GM12874 (cell line): ENCODE data around the gene ITPKC.

ENCODE experiments used
- TF ChIP-seq, protein P1 (sequence below): IDR thresholded peaks from 2 replicates; pipeline ENCODE4 v1.5.1; 2011; ENCODE audit warnings: low read depth, mild to moderate bottlenecking, control low read depth, low read length, moderate library complexity; ENCODE audit not compliant: insufficient read depth

Gene ITPKC

DNA sequence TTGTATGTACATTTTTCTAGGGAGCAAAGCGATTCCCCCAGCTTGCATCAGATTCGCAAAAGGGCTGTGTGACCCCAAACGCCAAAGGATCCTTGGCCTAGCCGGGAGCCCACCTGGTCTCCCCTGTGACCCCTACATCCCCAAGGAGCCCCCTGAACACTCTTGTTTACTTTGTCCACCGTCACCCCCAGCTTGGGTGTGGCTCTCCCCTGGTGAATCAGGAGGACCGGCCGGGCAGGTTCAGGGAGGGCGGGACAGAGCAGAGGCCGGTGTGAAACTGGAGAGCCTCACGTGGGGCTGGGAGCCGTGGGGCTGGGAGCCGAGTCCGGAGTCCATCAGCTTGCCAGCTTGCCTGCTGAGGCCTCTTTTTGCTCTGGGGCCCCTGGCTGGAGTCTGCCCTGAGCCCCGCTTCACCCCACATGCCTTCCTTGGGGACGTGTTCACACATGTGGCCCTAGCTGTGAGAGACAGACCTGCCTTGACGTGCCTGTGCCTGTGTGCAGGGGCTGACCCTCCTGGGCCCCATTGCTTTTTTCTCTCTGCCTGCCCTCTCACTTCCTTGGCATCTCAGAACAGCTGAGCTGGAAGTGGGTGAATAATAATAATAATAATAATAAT lies 2.0 kb downstream of the ITPKC start:
- TF ChIP-seq, protein P1, sequence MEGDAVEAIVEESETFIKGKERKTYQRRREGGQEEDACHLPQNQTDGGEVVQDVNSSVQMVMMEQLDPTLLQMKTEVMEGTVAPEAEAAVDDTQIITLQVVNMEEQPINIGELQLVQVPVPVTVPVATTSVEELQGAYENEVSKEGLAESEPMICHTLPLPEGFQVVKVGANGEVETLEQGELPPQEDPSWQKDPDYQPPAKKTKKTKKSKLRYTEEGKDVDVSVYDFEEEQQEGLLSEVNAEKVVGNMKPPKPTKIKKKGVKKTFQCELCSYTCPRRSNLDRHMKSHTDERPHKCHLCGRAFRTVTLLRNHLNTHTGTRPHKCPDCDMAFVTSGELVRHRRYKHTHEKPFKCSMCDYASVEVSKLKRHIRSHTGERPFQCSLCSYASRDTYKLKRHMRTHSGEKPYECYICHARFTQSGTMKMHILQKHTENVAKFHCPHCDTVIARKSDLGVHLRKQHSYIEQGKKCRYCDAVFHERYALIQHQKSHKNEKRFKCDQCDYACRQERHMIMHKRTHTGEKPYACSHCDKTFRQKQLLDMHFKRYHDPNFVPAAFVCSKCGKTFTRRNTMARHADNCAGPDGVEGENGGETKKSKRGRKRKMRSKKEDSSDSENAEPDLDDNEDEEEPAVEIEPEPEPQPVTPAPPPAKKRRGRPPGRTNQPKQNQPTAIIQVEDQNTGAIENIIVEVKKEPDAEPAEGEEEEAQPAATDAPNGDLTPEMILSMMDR: no peak

DNA sequence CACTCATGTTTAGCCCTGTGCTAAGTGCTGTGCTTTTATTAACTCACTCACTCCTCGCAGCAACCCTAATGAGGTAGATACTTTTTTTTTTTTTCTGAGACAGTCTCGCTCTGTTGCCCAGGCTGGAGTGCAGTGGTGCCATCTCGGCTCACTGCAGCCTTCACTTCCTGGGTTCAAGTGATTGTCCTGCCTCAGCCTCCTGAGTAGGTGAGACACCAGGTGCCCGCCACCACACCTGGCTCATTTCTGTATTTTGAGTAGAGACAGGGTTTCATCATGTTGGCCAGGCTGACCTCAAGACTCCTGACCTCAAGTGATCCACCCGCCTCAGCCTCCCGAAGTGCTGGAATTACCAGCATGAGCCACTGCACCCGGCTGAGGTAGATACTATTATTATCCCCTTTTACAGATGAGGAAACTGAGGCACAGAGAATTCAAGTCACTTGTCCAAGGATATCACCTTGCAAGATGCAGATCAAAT lies 2.5 kb downstream of the ITPKC start:
- TF ChIP-seq, protein P1: no peak

DNA sequence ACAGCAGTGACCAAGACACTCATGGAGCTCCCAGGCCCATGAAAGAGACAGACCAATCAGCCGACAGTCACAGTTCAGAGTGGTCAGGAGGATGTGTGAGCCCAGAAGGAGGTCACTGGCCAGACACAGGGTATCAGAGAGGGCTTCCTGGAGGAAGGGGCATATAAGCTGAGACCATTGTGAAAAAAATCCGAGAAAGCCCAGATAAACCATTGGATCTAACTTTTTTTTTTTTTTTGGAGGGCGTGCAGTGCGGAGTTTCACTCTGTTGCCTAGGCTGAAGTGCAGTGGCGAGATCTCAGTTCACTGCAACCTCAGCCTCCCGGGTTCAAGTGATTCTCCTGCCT lies 4.2 kb downstream of the ITPKC start:
- TF ChIP-seq, protein P1: no peak

DNA sequence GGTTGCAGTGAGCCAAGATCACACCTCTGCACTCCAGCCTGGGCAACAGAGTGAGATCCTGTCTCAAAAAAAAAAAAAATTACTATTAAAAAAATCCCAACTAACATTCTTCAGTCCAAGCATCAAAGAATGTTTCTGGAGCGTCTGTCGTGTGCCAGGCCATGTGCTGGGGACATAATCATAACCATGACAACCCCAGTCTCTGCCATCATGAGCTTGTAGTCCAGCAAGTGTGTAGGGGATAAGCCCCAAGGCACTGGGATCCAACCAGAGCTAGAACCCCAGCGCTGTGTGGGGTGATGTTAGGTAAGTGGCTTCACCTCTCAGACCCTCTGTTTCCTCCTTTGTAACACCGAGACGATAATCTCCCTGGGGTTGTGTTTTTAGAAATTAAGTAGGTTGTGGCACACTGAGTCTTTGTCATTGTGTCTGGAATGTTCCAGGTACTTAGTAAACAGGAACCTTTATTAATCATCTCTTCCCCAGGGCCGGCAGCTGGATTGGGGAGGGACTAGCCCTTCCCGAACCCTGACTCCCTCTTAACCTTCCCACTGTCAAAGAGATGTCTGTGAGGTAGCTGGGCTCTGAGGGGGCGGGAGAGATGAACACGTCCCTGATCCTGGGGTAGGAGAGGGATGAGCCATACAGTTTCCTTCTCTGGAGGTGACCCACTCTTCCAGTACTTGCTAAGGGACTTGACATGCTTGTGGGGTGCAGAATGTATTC lies 5.2 kb downstream of the ITPKC start:
- TF ChIP-seq, protein P1: no peak

DNA sequence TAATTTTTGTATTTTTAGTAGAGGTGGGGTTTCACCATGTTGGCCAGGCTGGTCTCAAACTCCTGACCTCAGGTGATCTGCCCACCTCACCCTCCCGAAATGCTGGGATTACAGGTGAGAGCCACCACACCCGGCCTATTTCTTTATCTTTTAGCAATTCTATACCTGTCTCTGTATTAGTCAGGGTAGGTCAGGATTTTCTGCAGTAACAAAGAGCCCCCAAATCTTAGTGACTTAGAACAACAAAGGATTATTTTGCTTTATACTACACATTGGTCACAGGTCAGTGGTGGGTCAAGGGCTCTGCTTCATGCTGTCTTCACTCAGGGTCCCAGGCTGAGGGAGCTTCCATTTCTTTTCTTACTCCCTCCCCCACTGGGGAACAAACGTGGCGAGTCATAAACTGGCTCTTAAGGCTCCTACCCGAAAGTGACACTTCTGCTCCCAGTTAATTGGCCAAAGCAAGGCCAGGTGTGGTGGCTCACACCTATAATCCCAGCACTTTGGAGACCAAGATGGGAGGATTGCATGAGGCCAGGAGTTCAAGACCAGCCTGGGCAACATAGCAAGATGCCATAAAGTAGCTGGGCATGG lies 6.8 kb downstream of the ITPKC start:
- TF ChIP-seq, protein P1: no peak

DNA sequence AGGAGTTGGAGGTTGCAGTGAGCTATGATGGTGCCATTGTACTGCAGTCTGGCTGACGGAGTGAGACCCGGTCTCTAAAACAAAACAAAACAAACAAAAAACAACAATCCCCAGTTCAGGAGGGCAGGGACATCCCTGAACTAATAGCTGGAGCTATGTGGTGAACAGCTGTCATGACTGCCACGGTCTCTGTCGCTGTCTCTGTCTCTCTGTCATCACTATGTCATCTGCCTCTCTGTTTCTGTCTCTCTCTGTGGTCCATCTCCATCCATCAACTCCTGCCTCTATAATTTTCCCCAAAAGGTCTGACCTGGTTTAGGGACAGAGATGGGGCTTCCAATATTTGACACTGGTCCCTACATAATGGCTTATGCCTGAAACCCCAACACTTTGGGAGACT lies 7.4 kb downstream of the ITPKC start:
- TF ChIP-seq, protein P1: no peak

DNA sequence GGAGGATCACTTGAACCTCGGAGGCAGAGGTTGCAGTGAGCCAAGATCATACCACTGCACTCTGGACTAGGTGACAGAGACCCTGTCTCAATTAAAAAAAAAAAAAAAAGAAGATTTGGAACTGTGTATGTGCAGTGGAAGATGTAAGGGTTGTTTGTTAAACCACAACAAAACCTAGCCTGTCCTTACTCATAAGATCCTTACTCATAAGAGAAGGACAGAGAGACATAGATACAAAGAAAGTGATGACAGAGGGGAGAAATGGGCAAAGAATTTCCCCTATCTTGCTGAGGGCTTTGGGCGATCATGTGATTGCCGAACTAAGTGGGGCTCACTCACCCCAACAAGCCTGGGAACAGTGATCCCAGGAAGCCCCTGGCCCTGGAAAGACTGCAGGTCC lies 7.9 kb downstream of the ITPKC start:
- TF ChIP-seq, protein P1: no peak
